Smooth muscle cell (in vitro differentiated cells): Measurements from ENCODE around the gene ZNF90. TPM values are rescaled to one million over a fixed set of nuclear protein-coding genes. Genes with fewer than 3 reads are reported as not detected.

Source experiments
- DNase-seq: peaks from one replicate; lab custom pipeline; 2025; ENCODE audit not compliant: unreplicated experiment; lab: John Stamatoyannopoulos, UW
- H2AFZ ChIP-seq: fragments of 200-600 bp; sonication (generic); 2 replicates; pipeline ENCODE4 v1.6.0; 2016; ENCODE audit warnings: antibody characterized with exemption, low read depth, mild to moderate bottlenecking
- H3F3A ChIP-seq: fragments of 200-600 bp; sonication (generic); 2 replicates; pipeline ENCODE4 v1.6.0; 2017; ENCODE audit warnings: antibody characterized with exemption, low read depth
- H3K27ac ChIP-seq: fragments of 200-600 bp; sonication (generic); 2 replicates; pipeline ENCODE4 v1.5.1; 2016; ENCODE audit warnings: low read depth, mild to moderate bottlenecking
- H3K27me3 ChIP-seq: fragments of 200-600 bp; sonication (generic); 2 replicates; pipeline ENCODE4 v1.6.1; 2016; ENCODE audit warnings: low read depth, mild to moderate bottlenecking
- H3K36me3 ChIP-seq: fragments of 200-600 bp; sonication (generic); 2 replicates; pipeline ENCODE4 v1.5.1; 2016; ENCODE audit warnings: low read depth
- H3K4me1 ChIP-seq: fragments of 200-600 bp; sonication (generic); 2 replicates; pipeline ENCODE4 v1.5.1; 2016; ENCODE audit warnings: low read depth
- H3K4me2 ChIP-seq: fragments of 200-600 bp; sonication (generic); 2 replicates; pipeline ENCODE4 v1.6.0; 2016; ENCODE audit warnings: mild to moderate bottlenecking
- H3K4me3 ChIP-seq: fragments of 200-600 bp; sonication (generic); 2 replicates; pipeline ENCODE4 v1.5.1; 2016; ENCODE audit warnings: mild to moderate bottlenecking
- H3K79me2 ChIP-seq: fragments of 200-600 bp; sonication (generic); 2 replicates; pipeline ENCODE4 v1.6.0; 2016; ENCODE audit warnings: low read depth, mild to moderate bottlenecking
- H3K9ac ChIP-seq: fragments of 200-600 bp; sonication (generic); 2 replicates; pipeline ENCODE4 v1.6.0; 2016; ENCODE audit warnings: low read depth
- H3K9me3 ChIP-seq: fragments of 200-600 bp; sonication (generic); replicated peaks from 2 replicates; pipeline ENCODE4 v1.5.1; 2016; ENCODE audit warnings: low read depth
- H4K20me1 ChIP-seq: fragments of 200-600 bp; sonication (generic); 2 replicates; pipeline ENCODE4 v1.6.0; 2016; ENCODE audit warnings: low read depth
- WGBS: methylation state at CpG from one replicate; pipeline ENCODE4 v1.1.7; 2016; ENCODE audit warnings: low lambda C conversion rate; 5-methylcytosine and 5-hydroxymethylcytosine counted together
- polyA plus RNA-seq: library from polyadenylated mRNA; unstranded; fragments of >200 nt; fragmentation: Nextera tagmentation; extraction: Ambion mirVana; gene quantifications from 2 replicates; pipeline ENCODE4 v1.2.1, GENCODE V29; 2016
- total RNA-seq: library from RNA; depleted of rRNA; stranded (reverse); fragments of >200 nt; gene quantifications from 2 replicates; pipeline ENCODE4 v1.2.3, GENCODE V29; 2014
- TF ChIP-seq, protein P1 (sequence below): fragments of 200-600 bp; sonication (generic); IDR thresholded peaks from 2 replicates; pipeline ENCODE4 v1.5.1; 2017; ENCODE audit warnings: borderline replicate concordance, mild to moderate bottlenecking, antibody characterized with exemption; ENCODE audit not compliant: insufficient read depth, poor library complexity, severe bottlenecking

The ZNF90 gene
- total and polyA plus RNA-seq, 2 experiments from 2014 or later, result 3.4 to 5.3 TPM

DNA sequence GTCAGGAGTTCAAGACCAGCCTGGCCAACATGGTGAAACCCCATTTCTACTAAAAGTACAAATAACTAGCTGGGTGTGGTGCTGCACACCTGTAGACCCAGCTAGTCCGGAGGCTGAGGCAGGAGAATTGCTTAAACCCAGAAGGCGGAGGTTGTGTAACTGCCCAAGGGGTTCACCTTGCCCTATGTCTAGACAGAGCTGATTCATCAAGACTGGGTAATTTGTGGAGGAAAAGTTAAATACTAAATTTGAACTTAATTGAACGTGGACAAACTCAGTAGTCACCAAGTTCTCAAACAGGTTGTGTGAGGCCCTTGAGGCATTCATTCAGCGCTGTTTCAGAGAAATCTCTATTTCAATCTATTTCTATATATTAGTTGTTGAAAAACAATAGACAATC, 75.5 kb downstream of the ZNF90 start:
- Histone ChIP-seq H3K4me3 (no peak overlapping the region), H3K9ac (no peak overlapping the region), H4K20me1 (no peaks in the 10 kb centered on the region), H3K27me3 (no peaks in the 10 kb centered on the region), H3K9me3 (no peaks in the 10 kb centered on the region), H3K79me2 (no peaks in the 10 kb centered on the region), H3K27ac (peak overlapping the region; percentile 52), H2AFZ (no peak overlapping the region), H3K4me1 (peaks cover 5% of the 10 kb centered on the region), H3K4me2 (no peak overlapping the region), H3F3A (no peaks in the 10 kb centered on the region), H3K36me3 (no peaks in the 10 kb centered on the region)
- 82% methylated on average over 4 of the region's 4 CpGs for WGBS
- DNase-seq, result no peak
- TF ChIP-seq, protein P1, sequence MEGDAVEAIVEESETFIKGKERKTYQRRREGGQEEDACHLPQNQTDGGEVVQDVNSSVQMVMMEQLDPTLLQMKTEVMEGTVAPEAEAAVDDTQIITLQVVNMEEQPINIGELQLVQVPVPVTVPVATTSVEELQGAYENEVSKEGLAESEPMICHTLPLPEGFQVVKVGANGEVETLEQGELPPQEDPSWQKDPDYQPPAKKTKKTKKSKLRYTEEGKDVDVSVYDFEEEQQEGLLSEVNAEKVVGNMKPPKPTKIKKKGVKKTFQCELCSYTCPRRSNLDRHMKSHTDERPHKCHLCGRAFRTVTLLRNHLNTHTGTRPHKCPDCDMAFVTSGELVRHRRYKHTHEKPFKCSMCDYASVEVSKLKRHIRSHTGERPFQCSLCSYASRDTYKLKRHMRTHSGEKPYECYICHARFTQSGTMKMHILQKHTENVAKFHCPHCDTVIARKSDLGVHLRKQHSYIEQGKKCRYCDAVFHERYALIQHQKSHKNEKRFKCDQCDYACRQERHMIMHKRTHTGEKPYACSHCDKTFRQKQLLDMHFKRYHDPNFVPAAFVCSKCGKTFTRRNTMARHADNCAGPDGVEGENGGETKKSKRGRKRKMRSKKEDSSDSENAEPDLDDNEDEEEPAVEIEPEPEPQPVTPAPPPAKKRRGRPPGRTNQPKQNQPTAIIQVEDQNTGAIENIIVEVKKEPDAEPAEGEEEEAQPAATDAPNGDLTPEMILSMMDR, result no peak

DNA sequence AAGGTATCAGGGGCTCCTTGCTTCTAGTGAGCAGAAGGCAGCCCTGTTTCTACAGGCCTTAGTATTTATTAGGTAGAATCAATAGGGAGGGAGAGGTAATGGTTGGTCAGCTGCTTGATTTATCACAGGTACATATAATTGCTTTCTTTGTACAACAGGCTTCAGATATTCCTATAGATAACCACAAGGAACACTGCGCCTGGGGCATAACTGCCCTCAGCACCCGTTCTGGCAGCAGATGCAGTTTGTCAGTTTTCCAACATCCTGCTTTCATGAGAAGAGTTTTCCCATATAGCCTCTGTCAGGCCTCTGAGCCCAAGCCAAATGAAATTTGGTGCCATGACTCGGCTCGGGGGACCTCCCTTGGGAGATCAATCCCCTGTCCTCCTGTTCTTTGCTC, 76.8 kb downstream of the ZNF90 start:
- DNase-seq, result no peak
- no peak overlapping the region for H3K27ac ChIP-seq
- H3K9ac ChIP-seq, result no peak overlapping the region
- no peaks in the 10 kb centered on the region for H3K79me2 ChIP-seq
- no peaks in the 10 kb centered on the region for H3K36me3 ChIP-seq
- 79% methylated on average over 4 of the region's 4 CpGs for whole genome bisulfite sequencing
- no peak overlapping the region for H2AFZ ChIP-seq
- peaks cover 5% of the 10 kb centered on the region for H3K4me1 ChIP-seq
- no peaks in the 10 kb centered on the region for H4K20me1 ChIP-seq
- no peaks in the 10 kb centered on the region for H3K27me3 ChIP-seq
- no peaks in the 10 kb centered on the region for H3F3A ChIP-seq
- H3K9me3 ChIP-seq, result no peaks in the 10 kb centered on the region
- TF ChIP-seq, protein P1, result no peak
- H3K4me3 ChIP-seq, result no peak overlapping the region
- H3K4me2 ChIP-seq, result no peak overlapping the region

DNA sequence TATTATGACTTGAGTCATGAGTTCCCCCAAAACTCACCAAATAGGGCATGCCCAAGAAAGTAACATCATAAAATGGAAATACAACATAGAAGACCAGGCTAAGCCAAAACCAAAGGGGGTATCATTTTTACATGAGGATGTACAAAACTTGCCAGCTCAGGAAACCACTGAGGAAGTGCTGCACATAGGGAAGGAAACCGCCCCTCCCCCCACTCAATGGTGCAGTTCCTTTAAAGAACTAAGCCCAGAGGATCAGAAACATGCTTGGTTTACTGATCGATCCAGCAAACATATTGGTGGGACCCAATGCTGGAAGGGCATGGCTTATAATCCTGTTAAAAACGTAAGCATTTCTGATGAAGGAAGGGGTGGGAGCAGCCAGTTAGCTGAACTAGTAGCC, 85.0 kb downstream of the ZNF90 start:
- Histone ChIP-seq H3F3A (peaks cover 5% of the 10 kb centered on the region), H3K4me3 (no peak overlapping the region), H3K27me3 (no peaks in the 10 kb centered on the region), H3K27ac (no peak overlapping the region), H3K79me2 (peaks cover under 1% of the 10 kb centered on the region), H2AFZ (no peak overlapping the region), H3K36me3 (no peaks in the 10 kb centered on the region), H3K4me2 (no peak overlapping the region), H3K9ac (no peak overlapping the region), H3K4me1 (peaks cover 3% of the 10 kb centered on the region), H4K20me1 (no peaks in the 10 kb centered on the region), H3K9me3 (no peaks in the 10 kb centered on the region)
- TF ChIP-seq, protein P1, result no peak
- DNase-seq, result no peak
- 91% methylated on average over 3 of the region's 3 CpGs for WGBS

DNA sequence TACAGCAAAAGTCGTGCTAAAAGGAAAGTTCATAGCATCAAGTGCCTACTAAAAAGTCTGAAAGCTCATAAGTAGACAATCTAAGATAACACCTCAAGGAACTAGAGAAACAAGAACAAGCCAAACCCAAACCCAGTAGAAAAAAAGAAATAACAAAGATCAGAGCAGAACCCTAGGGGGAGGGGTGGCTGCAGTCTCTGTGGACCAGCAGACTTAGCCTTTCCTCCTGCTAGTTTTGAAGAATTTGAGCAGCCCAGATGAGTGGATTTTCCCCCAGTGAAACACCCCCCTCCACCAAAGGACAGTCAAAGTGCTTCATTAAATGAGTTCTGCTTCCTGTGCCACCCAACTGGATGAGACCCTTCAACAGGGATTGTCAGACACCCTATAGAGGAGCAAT, 86.7 kb downstream of the ZNF90 start:
- TF ChIP-seq, protein P1, result no peak
- Histone ChIP-seq H3K4me1 (peaks cover 3% of the 10 kb centered on the region), H3K36me3 (no peaks in the 10 kb centered on the region), H4K20me1 (no peaks in the 10 kb centered on the region), H3K79me2 (peaks cover 17% of the 10 kb centered on the region), H2AFZ (no peak overlapping the region), H3K27ac (no peak overlapping the region), H3K27me3 (no peaks in the 10 kb centered on the region), H3K9me3 (no peaks in the 10 kb centered on the region), H3K4me2 (no peak overlapping the region), H3K4me3 (no peak overlapping the region), H3F3A (peaks cover 6% of the 10 kb centered on the region), H3K9ac (no peak overlapping the region)
- no peak for DNase-seq
- whole genome bisulfite sequencing, result 92% methylated on average over 1 of the region's 1 CpG
